Breast epithelium (tissue), 4 donors: ENCODE data around the gene C5AR1. TPM values are rescaled to one million over a fixed set of nuclear protein-coding genes. Genes with fewer than 3 reads are reported as not detected.
"Not testable (repeated sequence)": the region's sequence is repeated elsewhere in the genome, so short reads cannot be mapped to it uniquely, and the experiment has no call there.

Source experiments
- DNase-seq, 2 donors: peaks; one replicate each; pipeline ENCODE4 v3.0.0-alpha.2; 2019; ENCODE audit warnings: low spot score in 2 of 2
- H3K27ac ChIP-seq, 2 donors: fragments of 200-600 bp; sonication (generic) in 1 of 2; one replicate each; pipeline ENCODE4 v1.5.1; 2016 to 2019; ENCODE audit warnings: mild to moderate bottlenecking in 1 of 2
- H3K27me3 ChIP-seq, 2 donors: fragments of 200-600 bp; sonication (generic) in 1 of 2; one replicate each; pipeline versions ENCODE4 v1.5.1 to v1.6.0; 2017 to 2019; ENCODE audit warnings: control low read depth in 1 of 2, mild to moderate bottlenecking in 1 of 2
- H3K36me3 ChIP-seq: fragments of 200-600 bp; one replicate; pipeline ENCODE4 v1.5.1; 2019
- H3K4me1 ChIP-seq, 2 donors: fragments of 200-600 bp; sonication (generic); one replicate each; pipeline ENCODE4 v1.5.1; 2016 to 2019; ENCODE audit warnings: control low read depth in 1 of 2
- H3K4me3 ChIP-seq, 3 donors: fragments of 200-600 bp; sonication (generic); 1 replicate in 2 of 3; 2 replicates in 1 of 3; pipeline ENCODE4 v1.5.1; 2016 to 2019; ENCODE audit warnings: mild to moderate bottlenecking in 3 of 3, moderate library complexity in 2 of 3
- H3K9me3 ChIP-seq, 2 donors: fragments of 200-600 bp; sonication (generic) in 1 of 2; one replicate each; pipeline ENCODE4 v1.5.1; 2016 to 2019; ENCODE audit warnings: control low read depth in 1 of 2
- POLR2A ChIP-seq: fragments of 450-650 bp; IDR thresholded peaks from one replicate; pipeline ENCODE4 v1.6.1; 2016; ENCODE audit warnings: antibody characterized with exemption, mild to moderate bottlenecking, moderate library complexity
- POLR2AphosphoS5 ChIP-seq, 3 donors: sonication (generic); formaldehyde crosslinking; IDR thresholded peaks; one replicate each; pipeline ENCODE4 v1.6.1; 2017; ENCODE audit warnings: antibody characterized with exemption in 3 of 3
- intact Hi-C: fragments of 100-400 bp; cut with DNase I; formaldehyde crosslinking; loops from one replicate; pipeline ENCODE4 v1.15.1; 2023; ENCODE audit warnings: low total_unique reads
- total RNA-seq, 3 donors: library from RNA; depleted of rRNA; stranded (reverse); fragments of >200 nt; gene quantifications; one replicate each; pipeline ENCODE4 v1.1.0, GENCODE V29; 2016
- TF ChIP-seq, protein P1 (sequence below), 3 donors: fragments of 450-650 bp; IDR thresholded peaks; one replicate each; pipeline ENCODE4 v1.5.1; 2016 to 2017; ENCODE audit warnings: antibody characterized with exemption in 3 of 3, mild to moderate bottlenecking in 3 of 3, moderate library complexity in 3 of 3

The C5AR1 gene
- total RNA-seq, 3 donors from 2014 or later: 7.5 to 20.0 (median 10.8) TPM

DNA sequence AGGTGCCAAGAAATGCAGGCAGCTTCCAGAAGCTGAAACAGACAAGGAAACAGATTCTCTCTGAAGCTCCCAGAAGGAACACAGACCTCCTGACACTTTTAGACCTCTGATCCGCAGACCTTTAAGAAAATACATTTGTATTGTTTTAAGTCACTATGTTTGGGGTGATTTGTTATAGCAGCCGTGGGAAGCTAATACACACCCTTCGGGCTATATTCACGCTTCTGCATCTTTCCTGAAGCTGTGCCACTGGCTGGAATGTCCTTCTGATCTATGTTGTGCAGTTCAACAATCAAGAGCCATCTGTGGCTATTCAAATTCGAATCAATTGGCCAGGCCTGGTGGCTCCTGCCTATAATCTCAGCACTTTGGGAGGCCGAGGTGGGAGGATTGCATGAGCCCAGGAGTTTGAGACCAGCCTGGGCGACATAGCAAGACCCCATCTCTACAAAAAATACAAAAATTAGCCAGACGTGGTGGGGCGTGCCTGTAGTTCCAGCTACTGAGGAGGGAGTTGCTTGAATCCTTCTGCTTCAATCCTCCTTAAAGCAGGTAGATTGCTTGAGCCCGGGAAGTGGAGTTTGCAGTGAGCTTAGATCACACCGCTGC, 33.6 kb downstream of the C5AR1 start:
- no peak overlapping the region for H3K27ac ChIP-seq
- DNase-seq: no peak
- H3K36me3 ChIP-seq: no peaks in the 10 kb centered on the region
- no peak overlapping the region for H3K4me3 ChIP-seq
- TF ChIP-seq POLR2A (no peak), POLR2AphosphoS5 (IDR thresholded peaks at IDR 0.05) (no peak)
- TF ChIP-seq, protein P1, sequence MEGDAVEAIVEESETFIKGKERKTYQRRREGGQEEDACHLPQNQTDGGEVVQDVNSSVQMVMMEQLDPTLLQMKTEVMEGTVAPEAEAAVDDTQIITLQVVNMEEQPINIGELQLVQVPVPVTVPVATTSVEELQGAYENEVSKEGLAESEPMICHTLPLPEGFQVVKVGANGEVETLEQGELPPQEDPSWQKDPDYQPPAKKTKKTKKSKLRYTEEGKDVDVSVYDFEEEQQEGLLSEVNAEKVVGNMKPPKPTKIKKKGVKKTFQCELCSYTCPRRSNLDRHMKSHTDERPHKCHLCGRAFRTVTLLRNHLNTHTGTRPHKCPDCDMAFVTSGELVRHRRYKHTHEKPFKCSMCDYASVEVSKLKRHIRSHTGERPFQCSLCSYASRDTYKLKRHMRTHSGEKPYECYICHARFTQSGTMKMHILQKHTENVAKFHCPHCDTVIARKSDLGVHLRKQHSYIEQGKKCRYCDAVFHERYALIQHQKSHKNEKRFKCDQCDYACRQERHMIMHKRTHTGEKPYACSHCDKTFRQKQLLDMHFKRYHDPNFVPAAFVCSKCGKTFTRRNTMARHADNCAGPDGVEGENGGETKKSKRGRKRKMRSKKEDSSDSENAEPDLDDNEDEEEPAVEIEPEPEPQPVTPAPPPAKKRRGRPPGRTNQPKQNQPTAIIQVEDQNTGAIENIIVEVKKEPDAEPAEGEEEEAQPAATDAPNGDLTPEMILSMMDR (IDR thresholded peaks at IDR 0.05): no peak
- no peaks in the 10 kb centered on the region for H3K9me3 ChIP-seq
- no peaks in the 10 kb centered on the region for H3K27me3 ChIP-seq
- intact Hi-C loops: no loop called here
- no peaks in the 10 kb centered on the region for H3K4me1 ChIP-seq

DNA sequence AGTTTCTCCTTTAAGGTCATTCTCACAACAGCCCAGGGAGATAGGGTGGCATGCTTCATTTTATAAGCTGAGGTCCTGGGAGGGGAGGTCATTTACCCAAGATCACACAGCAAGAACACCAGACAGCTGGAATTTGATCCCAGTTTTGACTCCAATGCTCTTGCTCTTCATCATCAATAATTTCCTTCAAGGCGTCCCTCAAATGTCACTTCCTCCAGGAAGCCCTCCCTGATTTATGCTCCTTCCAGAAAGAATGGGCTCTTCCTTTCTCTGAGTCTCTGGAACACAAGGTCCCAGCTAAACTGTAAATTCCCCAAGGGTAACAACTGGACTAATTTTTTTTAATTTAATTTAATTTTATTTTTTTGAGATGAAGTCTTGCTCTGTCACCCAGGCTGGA, 34.8 kb downstream of the C5AR1 start:
- no peak for DNase-seq
- intact Hi-C loops: no loop called here
- TF ChIP-seq POLR2A (no peak), POLR2AphosphoS5 (IDR thresholded peaks at IDR 0.05) (no peak)
- TF ChIP-seq, protein P1 (IDR thresholded peaks at IDR 0.05): no peak
- Histone ChIP-seq H3K4me3 (no peak overlapping the region), H3K4me1 (no peaks in the 10 kb centered on the region), H3K27me3 (no peaks in the 10 kb centered on the region), H3K9me3 (no peaks in the 10 kb centered on the region), H3K36me3 (no peaks in the 10 kb centered on the region), H3K27ac (no peak overlapping the region)

DNA sequence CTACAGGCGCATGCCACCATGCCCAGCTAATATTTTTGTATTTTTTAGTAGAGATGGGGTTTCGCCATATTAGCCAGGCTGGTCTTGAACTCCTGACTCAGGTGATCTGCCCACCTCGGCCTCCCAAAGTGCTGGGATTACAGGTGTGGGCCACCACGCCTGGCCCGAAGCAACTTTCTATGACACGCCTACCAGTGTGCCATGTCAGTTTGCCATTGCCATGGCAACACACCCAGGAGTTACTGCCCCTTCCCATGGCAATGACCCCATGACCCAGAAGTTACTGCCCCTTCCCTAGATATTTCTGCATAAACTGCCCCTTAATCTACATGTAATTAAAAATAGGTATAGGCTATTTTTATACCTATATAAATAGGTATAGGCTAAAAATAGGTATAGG, 36.4 kb downstream of the C5AR1 start:
- H3K4me3 ChIP-seq, DNase-seq, H3K36me3 ChIP-seq, H3K9me3 ChIP-seq, H3K27me3 ChIP-seq, H3K27ac ChIP-seq, intact Hi-C loops, H3K4me1 ChIP-seq: not testable (repeated sequence)

DNA sequence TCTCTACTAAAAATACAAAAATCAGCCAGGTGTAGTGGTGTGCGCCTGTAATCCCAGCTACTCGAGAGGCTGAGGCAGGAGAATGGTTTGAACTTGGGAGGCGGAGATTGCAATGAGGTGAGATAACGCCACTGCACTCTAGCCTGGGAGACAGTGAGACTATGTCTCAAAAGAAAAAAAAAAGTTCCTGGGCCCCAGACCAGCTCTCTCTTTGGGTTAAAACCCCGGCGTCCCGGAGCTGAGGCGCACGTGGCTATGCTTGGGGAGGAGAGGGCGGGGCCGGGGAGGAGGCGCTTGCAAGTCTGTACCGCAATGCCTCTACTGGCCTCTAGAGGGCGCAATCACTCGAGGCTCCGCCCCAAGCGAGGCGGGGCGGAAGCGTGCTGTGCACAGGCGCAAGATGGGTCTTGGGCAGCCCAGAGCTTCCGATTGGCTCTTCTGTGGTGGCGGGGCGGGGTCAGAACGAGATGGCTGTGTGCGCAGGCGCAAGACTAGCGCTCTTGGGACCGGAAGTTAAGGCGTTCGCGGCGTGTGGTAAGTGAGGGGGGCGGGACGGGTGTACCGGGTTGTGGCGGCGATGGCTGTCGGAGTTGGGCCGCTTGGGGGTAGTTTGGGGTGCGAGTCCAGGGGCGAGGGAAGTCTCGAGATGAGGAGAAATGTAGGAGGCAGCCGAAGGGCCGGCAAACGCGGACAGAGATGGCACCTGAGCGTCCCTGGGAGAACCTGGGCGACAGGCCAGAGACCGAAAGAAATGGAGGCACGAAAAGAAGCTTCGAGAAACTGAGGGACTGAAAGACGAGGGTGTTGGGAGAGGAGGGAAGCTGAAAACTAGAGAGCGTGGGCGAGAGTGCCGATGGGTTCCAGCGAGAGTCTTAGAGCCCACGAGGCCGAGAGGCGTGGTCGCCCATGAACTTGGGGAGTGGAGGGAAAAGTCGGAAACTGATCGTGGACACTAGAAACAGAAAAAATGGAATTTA, 39.4 kb downstream of the C5AR1 start, which contains the start of gene DHX34:
DHX34 (plus strand) TSS at position 497 of the 977 bp plus-strand sequence. CDS start 3,716 bp downstream, outside the sequence.
- Histone ChIP-seq H3K36me3 (no peaks in the 10 kb centered on the region), H3K4me1 (no peaks in the 10 kb centered on the region), H3K27ac (peak within 1 kb of the TSS; percentile 73 to 74), H3K4me3 (peak within 1 kb of the TSS; percentile 72 to 87 (median 75)), H3K27me3 (no peaks in the 10 kb centered on the region), H3K9me3 (no peaks in the 10 kb centered on the region)
- TF ChIP-seq, protein P1 (IDR thresholded peaks at IDR 0.05): peak; percentile 86 to 99 (median 98)
- peak in 2 of 3 donors; percentile 51 to 54 for TF ChIP-seq POLR2AphosphoS5 (IDR thresholded peaks at IDR 0.05)
- TF ChIP-seq POLR2A: peak; percentile 77
- DNase-seq: peak; percentile 98 to 99
- intact Hi-C loops: no loop called here

DNA sequence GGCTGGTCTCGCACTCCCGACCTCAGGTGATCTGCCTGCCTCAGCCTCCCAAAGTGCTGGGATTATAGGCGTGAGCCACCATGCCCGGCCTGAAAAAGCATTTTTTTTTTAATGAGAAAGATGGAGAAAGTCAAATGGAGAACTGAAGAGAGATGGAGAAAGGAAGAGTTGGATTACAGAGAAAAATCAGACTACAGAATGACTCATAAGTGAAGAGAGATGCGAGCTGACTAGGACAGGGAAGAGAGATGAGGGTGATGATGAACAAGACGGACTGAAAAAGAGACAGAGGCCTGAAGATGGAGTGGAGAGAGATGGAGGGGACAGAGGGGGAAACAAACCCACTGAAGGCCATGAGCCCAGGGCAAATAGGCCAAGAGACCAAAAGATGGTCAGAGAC, 41.0 kb downstream of the C5AR1 start:
- Histone ChIP-seq H3K4me3 (no peak overlapping the region), H3K9me3 (no peaks in the 10 kb centered on the region), H3K36me3 (no peaks in the 10 kb centered on the region), H3K4me1 (no peaks in the 10 kb centered on the region), H3K27me3 (no peaks in the 10 kb centered on the region), H3K27ac (no peak overlapping the region)
- intact Hi-C loops: no loop called here
- TF ChIP-seq POLR2A (no peak), POLR2AphosphoS5 (IDR thresholded peaks at IDR 0.05) (no peak)
- TF ChIP-seq, protein P1 (IDR thresholded peaks at IDR 0.05): no peak
- DNase-seq: no peak
